Gastrocnemius medialis (tissue), 4 donors: ENCODE results near the gene ARHGAP28. TPM values are rescaled to one million over a fixed set of nuclear protein-coding genes. Genes with fewer than 3 reads are reported as not detected.

Experiments
- ATAC-seq, 2 donors: fragments of 150-250 bp; one replicate each; pipeline ENCODE4 v1.9.1; 2016
- DNase-seq, 2 donors: peaks; one replicate each; pipeline ENCODE4 v3.0.0-alpha.2; 2019
- H3K27ac ChIP-seq, 4 donors: fragments of 200-600 bp; sonication (generic); 1 replicate in 1 of 4; 2 replicates in 3 of 4; pipeline ENCODE4 v1.5.1; 2016 to 2018; ENCODE audit warnings: mild to moderate bottlenecking in 2 of 4, moderate library complexity in 1 of 4
- H3K27me3 ChIP-seq, 3 donors: fragments of 200-600 bp; sonication (generic) in 2 of 3; 1 replicate in 1 of 3; 2 replicates in 2 of 3; pipeline versions ENCODE4 v1.5.1 to v1.6.0; 2016 to 2019; ENCODE audit warnings: mild to moderate bottlenecking in 1 of 3, moderate library complexity in 1 of 3
- H3K36me3 ChIP-seq, 2 donors: fragments of 200-600 bp; sonication (generic) in 1 of 2; one replicate each; pipeline ENCODE4 v1.5.1; 2017 to 2018
- H3K4me1 ChIP-seq, 2 donors: fragments of 200-600 bp; sonication (generic) in 1 of 2; one replicate each; pipeline ENCODE4 v1.5.1; 2016 to 2017; ENCODE audit warnings: mild to moderate bottlenecking in 2 of 2
- H3K4me3 ChIP-seq, 4 donors: fragments of 200-600 bp; sonication (generic) in 3 of 4; 1 replicate in 1 of 4; 2 replicates in 3 of 4; pipeline ENCODE4 v1.5.1; 2016 to 2019; ENCODE audit warnings: mild to moderate bottlenecking in 2 of 4
- H3K9me3 ChIP-seq, 3 donors: fragments of 200-600 bp; sonication (generic) in 2 of 3; 1 replicate in 1 of 3; 2 replicates in 2 of 3; pipeline ENCODE4 v1.5.1; 2016 to 2019
- CTCF ChIP-seq, 5 experiments: fragments of 450-650 bp in 3 of 5; fragments of 200-600 bp in 2 of 5; sonication (generic) in 2 of 5; IDR thresholded peaks in 4 of 5; conservative IDR thresholded peaks in 1 of 5; 1 replicate in 4 of 5; 2 replicates in 1 of 5; pipeline ENCODE4 v1.5.1; 2016 to 2019; ENCODE audit warnings: antibody characterized with exemption in 5 of 5, mild to moderate bottlenecking in 3 of 5, moderate library complexity in 3 of 5
- POLR2A ChIP-seq, 2 donors: fragments of 450-650 bp; IDR thresholded peaks; one replicate each; pipeline ENCODE4 v1.6.1; 2017; ENCODE audit warnings: antibody characterized with exemption in 2 of 2, mild to moderate bottlenecking in 2 of 2, moderate library complexity in 2 of 2
- in situ Hi-C, 4 donors: fragments of 200-750 bp; cut with MboI; loops; one replicate each; pipeline versions ENCODE4 v1.15.0 to v1.8.0; 2017; ENCODE audit warnings: low sequenced_read_pairs in 4 of 4
- intact Hi-C: fragments of 100-400 bp; cut with DNase I; formaldehyde crosslinking; loops from one replicate; pipeline ENCODE4 v1.15.1; 2023; ENCODE audit warnings: low total_unique reads
- total RNA-seq, 4 donors: library from RNA; depleted of rRNA; stranded (reverse); fragments of >200 nt; gene quantifications; one replicate each; pipeline versions ENCODE4 v1.1.0 to v1.2.3, GENCODE V29; 2016

Gene ARHGAP28, protein sequence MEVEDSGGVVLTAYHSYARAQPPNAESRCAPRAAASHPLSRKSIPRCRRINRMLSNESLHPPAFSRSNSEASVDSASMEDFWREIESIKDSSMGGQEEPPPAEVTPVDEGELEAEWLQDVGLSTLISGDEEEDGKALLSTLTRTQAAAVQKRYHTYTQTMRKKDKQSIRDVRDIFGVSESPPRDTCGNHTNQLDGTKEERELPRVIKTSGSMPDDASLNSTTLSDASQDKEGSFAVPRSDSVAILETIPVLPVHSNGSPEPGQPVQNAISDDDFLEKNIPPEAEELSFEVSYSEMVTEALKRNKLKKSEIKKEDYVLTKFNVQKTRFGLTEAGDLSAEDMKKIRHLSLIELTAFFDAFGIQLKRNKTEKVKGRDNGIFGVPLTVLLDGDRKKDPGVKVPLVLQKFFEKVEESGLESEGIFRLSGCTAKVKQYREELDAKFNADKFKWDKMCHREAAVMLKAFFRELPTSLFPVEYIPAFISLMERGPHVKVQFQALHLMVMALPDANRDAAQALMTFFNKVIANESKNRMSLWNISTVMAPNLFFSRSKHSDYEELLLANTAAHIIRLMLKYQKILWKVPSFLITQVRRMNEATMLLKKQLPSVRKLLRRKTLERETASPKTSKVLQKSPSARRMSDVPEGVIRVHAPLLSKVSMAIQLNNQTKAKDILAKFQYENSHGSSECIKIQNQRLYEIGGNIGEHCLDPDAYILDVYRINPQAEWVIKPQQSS
- 10 to 100 TPM in 1 of 4 donors, 1 to 10 TPM in 3; 4.6 to 17.9 (median 6.2) TPM for total RNA-seq

DNA sequence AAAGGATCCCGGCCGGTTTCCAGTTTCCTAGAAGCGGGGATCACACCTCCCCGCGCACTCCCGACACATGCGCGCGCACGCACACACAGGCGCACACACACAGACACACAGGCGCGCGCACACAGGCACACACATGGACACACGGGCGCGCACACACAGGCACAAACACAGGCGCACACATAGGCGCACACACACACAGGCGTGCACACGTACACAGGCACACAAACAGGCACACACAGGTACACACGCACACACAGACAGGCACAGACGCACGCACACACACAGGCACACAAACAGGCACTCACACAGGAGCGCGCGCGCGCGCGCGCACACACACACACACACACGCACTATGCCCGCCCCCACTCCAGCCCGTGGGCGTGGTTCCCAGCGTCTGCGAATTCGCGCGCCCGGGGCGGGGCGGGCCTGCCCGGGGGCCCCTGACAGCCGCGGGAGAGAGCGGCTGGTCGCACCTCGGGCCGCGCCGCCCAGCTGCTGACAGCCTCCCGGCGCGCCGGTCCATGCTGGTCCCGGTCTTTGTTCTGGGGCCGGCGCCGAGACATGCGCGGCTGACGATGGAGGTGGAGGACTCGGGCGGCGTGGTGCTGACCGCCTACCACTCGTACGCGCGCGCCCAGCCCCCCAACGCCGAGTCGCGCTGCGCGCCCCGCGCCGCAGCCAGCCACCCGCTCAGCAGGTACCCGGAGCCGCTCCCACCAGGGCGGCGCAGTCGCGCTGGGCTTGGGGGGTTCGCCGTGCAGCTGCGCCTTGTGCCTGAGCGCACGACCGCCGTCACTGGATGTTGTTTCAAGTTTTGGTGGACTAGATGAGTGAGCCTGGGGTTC is at the start of gene ARHGAP28:
ARHGAP28 (plus strand) TSS at position 470 of the 845 bp plus-strand sequence; CDS start at position 576, 106 bp downstream.
- DNase-seq (peak; percentile 50 to 78), ATAC-seq (peak; percentile 60 to 73)
- Histone ChIP-seq H3K4me1 (peaks cover 11 to 35% of the 10 kb centered on the region in 2 donors), H3K36me3 (no peaks in the 10 kb centered on the region), H3K9me3 (no peaks in the 10 kb centered on the region), H3K27ac (peak within 1 kb of the TSS; percentile 80 to 88 (median 88)), H3K4me3 (peak within 1 kb of the TSS; percentile 60 to 67 (median 64)), H3K27me3 (no peaks in the 10 kb centered on the region)
- in situ Hi-C loops = loop anchor here in 1 of 4 donors (10.0 kb wide), 1 partner anchor 155 kb away; no protein-coding TSS in a partner anchor
- TF ChIP-seq CTCF (IDR thresholded peaks at IDR 0.05 in 4 of 5, conservative IDR thresholded peaks at IDR 0.05 in 1 of 5) (peak in 4 of 5 experiments; percentile 31 to 39 (median 34)), POLR2A (IDR thresholded peaks at IDR 0.05) (peak; percentile 59 to 72)
- intact Hi-C loops = loop anchor here (2.0 to 10.0 kb wide), 5 partner anchors 53 to 1432 kb away; partner anchors contain the start of gene ZBTB14

- ATAC-seq (no peak), DNase-seq (no peak)
- Histone ChIP-seq H3K9me3 (no peaks in the 10 kb centered on the region), H3K4me1 (no peaks in the 10 kb centered on the region), H3K4me3 (no peak overlapping the region), H3K36me3 (no peaks in the 10 kb centered on the region), H3K27ac (no peak overlapping the region), H3K27me3 (no peaks in the 10 kb centered on the region)
- no peak for TF ChIP-seq POLR2A (IDR thresholded peaks at IDR 0.05)
- no peak for TF ChIP-seq CTCF (IDR thresholded peaks at IDR 0.05 in 4 of 5, conservative IDR thresholded peaks at IDR 0.05 in 1 of 5)
- intact Hi-C loops = no loop called here
- in situ Hi-C loops = no loop called here
Observed at GRCh38 chr18:6681331-6681875, 48.1 kb upstream of the ARHGAP28 start.

- DNase-seq (no peak), ATAC-seq (no peak)
- TF ChIP-seq CTCF (IDR thresholded peaks at IDR 0.05 in 4 of 5, conservative IDR thresholded peaks at IDR 0.05 in 1 of 5) (no peak), POLR2A (IDR thresholded peaks at IDR 0.05) (no peak)
- Histone ChIP-seq H3K9me3 (no peaks in the 10 kb centered on the region), H3K4me1 (no peaks in the 10 kb centered on the region), H3K4me3 (no peak overlapping the region), H3K27ac (no peak overlapping the region), H3K27me3 (no peaks in the 10 kb centered on the region), H3K36me3 (no peaks in the 10 kb centered on the region)
- intact Hi-C loops (no loop called here), in situ Hi-C loops (no loop called here)
Observed at GRCh38 chr18:6682437-6683111, 46.9 kb upstream of the ARHGAP28 start.
